H1 (cell line): ENCODE results near the gene OR6N2. TPM values are rescaled to one million over a fixed set of nuclear protein-coding genes. Genes with fewer than 3 reads are reported as not detected.

Experiments
- CHD7 ChIP-seq: fragments of 300-600 bp; sonication (generic); IDR thresholded peaks from 2 replicates; pipeline ENCODE4 v1.7.1; 2012; ENCODE audit warnings: low read length, moderate library complexity, mild to moderate bottlenecking, inconsistent platforms; ENCODE audit not compliant: insufficient replicate concordance
- MAX ChIP-seq: IDR thresholded peaks from 2 replicates; pipeline ENCODE4 v1.6.1; 2012; ENCODE audit warnings: inconsistent platforms
- NRF1 ChIP-seq: IDR thresholded peaks from 2 replicates; pipeline ENCODE4 v1.6.1; 2011; ENCODE audit warnings: mild to moderate bottlenecking, low read depth, low read length, improper control_type of control experiment
- SIX5 ChIP-seq: IDR thresholded peaks from 2 replicates; pipeline ENCODE4 v1.6.1; 2011; ENCODE audit warnings: mild to moderate bottlenecking, low read depth, low read length
- polyA plus RNA-seq, 7 experiments: library from polyadenylated mRNA; depleted of rRNA in 3 of 7; stranded (reverse) in 5 of 7; unstranded in 2 of 7; fragments of >200 nt in 5 of 7; fragments of 200-250 nt in 2 of 7; gene quantifications; 1 replicate in 5 of 7; 2 replicates in 1 of 7; 4 replicates in 1 of 7; pipeline versions ENCODE4 v1.2.1 to v1.2.3, GENCODE V29; 2011 to 2013; ENCODE audit warnings: missing spikeins in 2 of 7, mixed read lengths in 2 of 7
- total RNA-seq: library from RNA; stranded (reverse); fragmentation: NEBNext Ultra II Directional; extraction: Animal tissue kit (Norgen Biotek cat#: 25700); gene quantifications from 2 replicates; pipeline ENCODE4 v1.2.1, GENCODE V29; 2021

The OR6N2 gene
- total and polyA plus RNA-seq, 2 of the 8 experiments (the other 6 are each of a cell fraction or from before 2014, with no cell fraction given): not detected

GRCh38 chr1:158754420-158754819 lies 26.6 kb downstream of the OR6N2 start, which contains the start of gene OR6K6 (continued):
- no peak for TF ChIP-seq CHD7
- no peak for TF ChIP-seq MAX
- TF ChIP-seq SIX5: no peak
- TF ChIP-seq NRF1: no peak
